GM06990 (cell line): ENCODE data around the gene TUSC2.
"Not testable (repeated sequence)": the region's sequence is repeated elsewhere in the genome, so short reads cannot be mapped to it uniquely, and the experiment has no call there.

Source experiments
- DNase-seq: peaks from one replicate; pipeline ENCODE4 v3.0.0-alpha.2; 2011; ENCODE audit not compliant: insufficient read length; ENCODE audit errors: extremely low read depth
- H3K27me3 ChIP-seq: replicated peaks from 2 replicates; pipeline ENCODE4 v1.6.0; 2011; ENCODE audit warnings: low read length; ENCODE audit not compliant: control insufficient read depth, insufficient read depth
- H3K36me3 ChIP-seq: 2 replicates; pipeline ENCODE4 v1.5.1; 2011; ENCODE audit warnings: low read length; ENCODE audit not compliant: control insufficient read depth, insufficient read depth
- H3K4me3 ChIP-seq: replicated peaks from 2 replicates; pipeline ENCODE4 v1.5.1; 2011; ENCODE audit warnings: low read depth, mild to moderate bottlenecking, control low read depth, low read length
- TF ChIP-seq, protein P1 (sequence below): IDR thresholded peaks from 2 replicates; pipeline ENCODE4 v1.5.1; 2011; ENCODE audit warnings: low read length, control low read depth, mild to moderate bottlenecking, inconsistent platforms; ENCODE audit not compliant: insufficient read depth, poor library complexity, severe bottlenecking

Gene TUSC2

DNA sequence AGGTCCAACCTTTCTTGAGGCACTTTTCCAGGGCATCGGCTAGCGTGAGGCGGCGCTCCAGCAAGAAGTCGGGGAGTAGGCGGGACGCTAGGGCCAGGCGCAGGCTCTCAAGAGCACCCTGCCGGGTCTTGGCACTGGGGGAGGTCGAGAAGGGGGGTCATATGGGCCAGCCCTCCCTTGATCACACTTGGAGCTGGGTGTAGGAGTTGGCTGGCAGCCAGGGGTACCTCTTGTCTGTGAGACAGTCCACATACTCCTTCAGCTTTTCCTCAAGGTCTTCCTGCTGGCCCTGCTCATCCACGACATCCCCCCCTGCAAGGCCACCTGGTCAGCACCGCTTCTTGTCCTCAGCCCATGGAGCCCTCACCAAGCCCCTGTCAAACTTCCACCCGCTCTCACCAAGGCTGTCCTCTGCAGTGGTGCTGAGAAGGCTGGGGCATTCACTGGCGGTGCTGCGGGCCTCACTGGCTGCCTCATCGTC lies 37.8 kb downstream of the TUSC2 start:
- Histone ChIP-seq H3K36me3 (peaks cover 28% of the 10 kb centered on the region), H3K4me3 (no peak overlapping the region), H3K27me3 (no peaks in the 10 kb centered on the region)
- TF ChIP-seq, protein P1, sequence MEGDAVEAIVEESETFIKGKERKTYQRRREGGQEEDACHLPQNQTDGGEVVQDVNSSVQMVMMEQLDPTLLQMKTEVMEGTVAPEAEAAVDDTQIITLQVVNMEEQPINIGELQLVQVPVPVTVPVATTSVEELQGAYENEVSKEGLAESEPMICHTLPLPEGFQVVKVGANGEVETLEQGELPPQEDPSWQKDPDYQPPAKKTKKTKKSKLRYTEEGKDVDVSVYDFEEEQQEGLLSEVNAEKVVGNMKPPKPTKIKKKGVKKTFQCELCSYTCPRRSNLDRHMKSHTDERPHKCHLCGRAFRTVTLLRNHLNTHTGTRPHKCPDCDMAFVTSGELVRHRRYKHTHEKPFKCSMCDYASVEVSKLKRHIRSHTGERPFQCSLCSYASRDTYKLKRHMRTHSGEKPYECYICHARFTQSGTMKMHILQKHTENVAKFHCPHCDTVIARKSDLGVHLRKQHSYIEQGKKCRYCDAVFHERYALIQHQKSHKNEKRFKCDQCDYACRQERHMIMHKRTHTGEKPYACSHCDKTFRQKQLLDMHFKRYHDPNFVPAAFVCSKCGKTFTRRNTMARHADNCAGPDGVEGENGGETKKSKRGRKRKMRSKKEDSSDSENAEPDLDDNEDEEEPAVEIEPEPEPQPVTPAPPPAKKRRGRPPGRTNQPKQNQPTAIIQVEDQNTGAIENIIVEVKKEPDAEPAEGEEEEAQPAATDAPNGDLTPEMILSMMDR, result no peak
- peak; percentile 3 for DNase-seq

DNA sequence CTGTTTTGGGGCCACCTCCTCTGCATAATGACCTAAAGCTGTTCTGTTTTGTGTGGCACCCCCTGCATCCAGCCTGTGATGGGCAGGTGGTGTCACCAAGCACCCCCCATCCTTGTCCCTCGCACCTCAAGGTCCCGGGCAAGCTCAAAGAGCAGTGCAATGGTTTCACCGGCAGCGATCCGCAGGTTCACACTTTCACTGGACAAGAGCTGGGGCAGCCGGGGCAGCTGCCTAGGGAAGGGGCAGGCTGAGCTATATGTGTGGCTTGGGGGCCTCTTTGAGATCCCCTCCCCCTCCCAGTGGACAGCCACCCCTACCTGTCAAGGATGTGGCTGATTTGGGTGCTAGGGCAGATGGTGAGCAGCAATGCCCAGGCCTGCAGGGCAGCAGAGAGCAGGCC lies 38.9 kb downstream of the TUSC2 start:
- Histone ChIP-seq H3K4me3 (no peak overlapping the region), H3K36me3 (peaks cover 28% of the 10 kb centered on the region), H3K27me3 (no peaks in the 10 kb centered on the region)
- peak; percentile 3 for DNase-seq
- TF ChIP-seq, protein P1, result no peak

DNA sequence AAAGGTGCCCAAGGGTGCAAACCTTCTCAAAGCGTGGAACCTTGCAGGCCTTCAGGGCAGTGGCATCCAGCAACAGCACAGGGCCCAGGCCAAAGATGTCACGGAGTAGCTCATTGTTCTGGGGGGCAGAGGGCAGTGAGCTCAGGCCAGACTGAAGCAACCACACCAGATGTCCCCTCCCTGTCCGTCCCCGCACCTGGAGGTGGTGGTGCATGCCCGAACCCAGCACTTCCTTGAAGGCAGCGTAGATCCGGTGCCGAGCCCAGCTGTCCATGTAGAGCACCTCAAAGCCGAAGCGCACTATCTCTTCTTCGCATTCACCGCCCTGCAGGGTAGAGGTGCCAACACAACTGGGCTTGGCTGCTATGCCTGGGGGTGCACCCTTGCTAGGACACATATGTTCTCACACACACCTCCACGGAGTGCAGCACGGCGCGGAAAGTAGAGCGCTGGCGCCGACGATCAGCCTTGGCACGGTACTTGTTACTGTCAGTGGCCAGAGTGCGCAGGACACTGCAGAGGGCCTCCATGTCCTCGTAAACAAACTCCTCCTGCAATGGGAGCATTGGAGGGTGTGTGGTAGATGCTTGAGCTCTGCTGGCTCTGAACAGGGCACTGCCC lies 39.5 kb downstream of the TUSC2 start:
- TF ChIP-seq, protein P1, result no peak
- no peak overlapping the region for H3K4me3 ChIP-seq
- peak; percentile 14 for DNase-seq
- peaks cover 28% of the 10 kb centered on the region for H3K36me3 ChIP-seq
- H3K27me3 ChIP-seq, result no peaks in the 10 kb centered on the region

DNA sequence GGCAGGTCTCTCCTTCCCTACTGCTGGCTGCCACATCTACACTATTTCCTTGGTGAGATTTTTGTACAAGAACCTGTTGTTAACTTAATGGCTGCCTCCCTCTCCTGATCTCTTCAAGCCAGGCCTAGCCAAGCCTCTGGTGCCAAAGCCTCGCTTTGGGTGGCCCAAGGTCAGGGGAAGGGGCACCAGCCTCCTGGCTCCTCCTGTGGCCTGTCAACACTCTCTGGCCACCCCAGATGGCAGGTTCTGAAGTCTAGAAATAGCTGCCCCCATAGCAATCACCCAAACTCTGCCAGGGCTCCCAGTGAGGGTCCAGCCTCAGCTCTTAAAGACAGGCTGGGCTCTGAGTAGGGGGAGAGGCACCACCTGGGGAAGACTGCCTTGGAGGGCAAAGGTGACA lies 40.8 kb downstream of the TUSC2 start:
- DNase-seq, result peak; percentile 1
- Histone ChIP-seq H3K27me3 (no peaks in the 10 kb centered on the region), H3K4me3 (no peak overlapping the region), H3K36me3 (peaks cover 28% of the 10 kb centered on the region)
- TF ChIP-seq, protein P1, result no peak

DNA sequence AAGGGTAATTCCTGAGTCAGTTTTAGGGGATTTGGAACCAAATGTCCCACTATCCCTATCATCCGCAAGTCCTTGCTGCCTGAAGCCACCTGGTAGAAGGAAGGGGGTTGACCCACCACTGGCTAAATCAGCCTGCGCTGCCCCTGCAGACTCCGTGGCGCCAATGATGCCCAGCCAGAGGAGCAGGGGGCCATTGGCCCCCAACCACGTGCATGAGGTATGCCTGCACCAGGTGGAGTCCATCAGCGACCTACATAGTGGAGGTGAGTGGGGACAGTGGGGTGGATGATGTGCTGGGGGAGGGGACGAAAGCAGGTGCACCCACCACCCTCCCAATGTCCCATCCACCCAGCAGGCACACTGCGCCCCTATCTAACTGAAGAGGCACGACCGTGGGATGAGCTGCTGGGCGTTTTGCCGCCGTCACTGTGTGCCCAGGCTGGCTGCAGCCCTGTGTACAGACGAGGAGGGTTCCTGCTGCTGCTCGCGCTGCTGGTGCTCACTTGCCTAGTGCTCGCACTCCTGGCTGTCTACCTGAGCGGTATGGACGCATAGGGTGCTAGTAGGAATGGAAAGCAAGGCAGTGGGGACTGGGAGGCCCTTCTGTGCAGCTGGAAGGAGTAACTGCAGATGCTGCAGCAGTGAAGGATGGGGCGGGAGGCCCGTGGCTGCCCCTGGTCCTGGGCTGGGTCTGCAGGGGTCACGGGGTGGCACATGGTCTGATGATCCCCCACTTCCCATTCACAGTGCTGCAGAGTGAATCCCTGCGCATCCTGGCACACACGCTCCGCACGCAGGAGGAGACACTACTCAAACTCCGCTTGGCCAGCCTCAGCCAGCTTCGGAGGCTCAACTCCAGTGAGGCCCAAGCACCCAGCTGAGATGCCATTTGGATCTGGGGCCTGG lies 41.4 kb downstream of the TUSC2 start:
- Histone ChIP-seq H3K36me3 (peaks cover 28% of the 10 kb centered on the region), H3K4me3 (no peak overlapping the region), H3K27me3 (no peaks in the 10 kb centered on the region)
- DNase-seq, result peak; percentile 7
- TF ChIP-seq, protein P1, result no peak

DNA sequence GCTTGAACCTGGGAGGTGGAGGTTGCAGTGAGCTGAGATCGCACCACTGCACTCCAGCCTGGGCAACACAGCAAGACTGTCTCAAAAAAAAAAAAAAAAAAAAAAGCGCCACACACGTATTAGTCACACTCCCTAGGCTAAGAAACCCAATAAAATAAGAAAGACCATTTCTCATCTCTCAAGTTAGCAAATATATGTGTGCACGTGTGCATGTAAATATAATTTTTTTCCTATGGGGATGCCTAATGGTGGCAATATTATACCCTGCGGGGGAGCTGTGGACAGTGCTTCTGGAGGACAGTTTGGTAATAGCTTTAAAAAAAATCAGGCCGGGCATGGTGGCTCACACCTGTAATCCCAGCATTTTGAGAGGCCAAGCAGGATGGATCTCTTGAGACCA lies 43.9 kb downstream of the TUSC2 start:
- not testable (repeated sequence) for H3K4me3 ChIP-seq, H3K27me3 ChIP-seq, DNase-seq
- H3K36me3 ChIP-seq, result peaks cover 16% of the 10 kb centered on the region
